Measurements from ENCODE around the gene URM1. TPM values are rescaled to one million over a fixed set of nuclear protein-coding genes. Genes with fewer than 3 reads are reported as not detected.

URM1 gene
- total RNA-seq = 10 to 100 TPM; 16.6 to 25.9 (median 22.2) TPM
- long read RNA-seq, partial matches to known transcripts = 0 of 3 reads
- long read RNA-seq, other reads (novel, unspliced or antisense) = 0 of 3 reads

DNA sequence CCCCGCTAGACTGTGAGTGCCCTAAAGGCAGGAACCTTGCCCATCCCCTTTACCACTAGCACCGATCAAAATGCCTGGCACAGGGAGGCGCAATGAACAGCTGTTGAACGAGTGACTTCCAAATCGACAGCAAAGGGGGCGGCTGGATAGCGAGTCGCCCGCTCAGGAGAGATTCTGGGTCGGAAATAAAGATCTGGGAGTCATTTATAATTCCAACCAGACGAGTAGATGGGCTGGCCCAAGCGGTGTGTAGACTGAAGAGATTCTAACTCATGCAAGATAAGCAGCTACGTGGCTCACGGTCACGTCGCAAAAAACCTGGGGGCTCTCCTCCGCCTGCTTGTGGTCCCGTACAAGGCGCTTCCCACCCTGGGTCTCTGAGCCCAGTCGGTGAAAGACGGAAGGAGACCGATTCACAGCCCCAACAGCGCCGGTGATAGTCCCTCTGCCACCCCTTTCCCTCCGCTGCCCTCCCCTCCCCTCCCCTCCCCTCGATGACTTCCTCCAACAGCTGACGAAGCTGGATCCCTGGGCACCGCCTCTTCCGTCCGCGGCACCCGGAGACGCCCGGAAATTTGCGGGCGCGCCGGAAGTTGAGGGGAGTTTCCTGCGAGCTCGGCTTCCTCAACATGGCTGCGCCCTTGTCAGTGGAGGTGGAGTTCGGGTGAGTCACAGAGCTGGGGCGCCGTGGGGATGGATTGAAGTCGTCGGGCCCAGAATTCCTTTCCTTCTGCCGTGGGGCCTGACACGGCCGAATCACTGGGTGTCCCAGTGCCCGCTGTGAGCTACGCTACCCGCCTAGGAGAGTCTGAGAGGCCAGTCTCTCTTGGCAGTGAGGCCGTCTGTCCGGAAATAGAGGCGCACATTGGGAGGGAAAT is at the start of gene URM1:
TSS of gene URM1 (plus strand) at position 623 of the 878 bp plus-strand sequence. CDS start at position 630, 7 bp downstream.
- Histone ChIP-seq H3K27ac (peak within 1 kb of the TSS; percentile 43 to 89 (median 80)), H3K27me3 (no peaks in the 10 kb centered on the region), H3K36me3 (no peaks in the 10 kb centered on the region), H3K4me3 (peak within 1 kb of the TSS; percentile 91 to 100 (median 99)), H3K9me3 (no peaks in the 10 kb centered on the region), H3K4me1 (peaks cover 0 to 13% (median 3%) of the 10 kb centered on the region in 4 donors)
- ATAC-seq (peak; percentile 98 to 99 (median 98)), DNase-seq (peak; percentile 95 to 97 (median 97))
- intact Hi-C loops (cut with DNase I) = no loop called here
- peak; percentile 86 for TF ChIP-seq POLR2A (IDR thresholded peaks at IDR 0.05)
- TF ChIP-seq CTCF (IDR thresholded peaks at IDR 0.05) = no peak
- WGBS (ENCODE audit: insufficient coverage, low coverage, low lambda C conversion rate, missing lambda C conversion rate) = under 1% methylated on average over 31 of the region's 55 CpGs

DNA sequence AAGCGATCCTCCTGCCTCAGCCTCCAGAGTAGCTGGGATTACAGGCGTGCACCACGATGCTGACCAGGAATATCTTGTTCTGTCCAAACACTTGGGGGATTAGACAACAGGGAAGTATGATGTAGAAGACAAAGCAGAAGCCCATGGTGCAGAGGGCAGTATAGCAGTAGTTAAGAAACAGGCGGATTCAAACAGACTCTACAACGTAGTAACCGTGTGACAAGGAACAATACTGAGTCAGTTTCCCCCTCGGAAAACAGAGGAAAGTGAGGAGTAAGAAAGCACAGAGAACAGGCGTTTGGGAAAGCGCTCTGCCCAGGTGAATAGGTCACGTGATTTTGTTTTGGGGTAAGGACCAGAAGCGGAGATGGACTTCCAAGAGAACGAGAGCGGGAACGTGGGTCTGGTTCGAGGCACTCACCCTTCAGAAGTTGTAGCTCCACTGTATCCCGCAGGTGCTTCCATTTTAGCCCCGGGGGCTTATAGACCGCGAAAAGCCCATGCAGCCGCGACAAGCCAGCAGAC is 49.2 kb upstream of the URM1 start:
- TF ChIP-seq CTCF (IDR thresholded peaks at IDR 0.05) (no peak), POLR2A (IDR thresholded peaks at IDR 0.05) (no peak)
- peak; percentile 2 to 37 (median 6) for ATAC-seq
- intact Hi-C loops (cut with DNase I) = no loop called here
- peaks cover 0 to 10% (median 5%) of the 10 kb centered on the region in 4 donors for H3K36me3 ChIP-seq
- H3K27ac ChIP-seq = peak overlapping the region in 2 of 3 donors; percentile 92
- peaks cover 0 to 29% (median 11%) of the 10 kb centered on the region in 4 donors for H3K4me1 ChIP-seq
- WGBS (ENCODE audit: insufficient coverage, low coverage, low lambda C conversion rate, missing lambda C conversion rate) = 1% methylated on average over 14 of the region's 21 CpGs
- peak overlapping the region; percentile 93 to 99 (median 97) for H3K4me3 ChIP-seq
- no peak for DNase-seq
- H3K27me3 ChIP-seq = no peaks in the 10 kb centered on the region
- H3K9me3 ChIP-seq = no peaks in the 10 kb centered on the region

- Histone ChIP-seq H3K4me3 (peak within 1 kb of the TSS; percentile 93 to 99 (median 97)), H3K27ac (peak within 1 kb of the TSS; percentile 88 to 92 (median 92)), H3K27me3 (no peaks in the 10 kb centered on the region), H3K36me3 (peaks cover 0 to 7% (median 3%) of the 10 kb centered on the region in 4 donors), H3K9me3 (no peaks in the 10 kb centered on the region), H3K4me1 (peaks cover 0 to 29% (median 11%) of the 10 kb centered on the region in 4 donors)
- peak; percentile 95 to 97 (median 97) for ATAC-seq
- TF ChIP-seq CTCF (IDR thresholded peaks at IDR 0.05) (no peak), POLR2A (IDR thresholded peaks at IDR 0.05) (peak; percentile 37)
- peak; percentile 93 to 94 (median 94) for DNase-seq
- intact Hi-C loops (cut with DNase I) = no loop called here
- 0% methylated on average over 33 of the region's 83 CpGs for WGBS (ENCODE audit: insufficient coverage, low coverage, low lambda C conversion rate, missing lambda C conversion rate)
These were observed 48.6 kb upstream of the URM1 start, which contains the start of the genes COQ4 and TRUB2 for GRCh38 chr9:128322404-128323211. Gene COQ4 (plus strand): TSS chr9:128322839. CDS start chr9:128322859, 20 bp downstream. Gene TRUB2 (minus strand): TSS chr9:128322447. CDS start chr9:128322408, 39 bp downstream.

- intact Hi-C loops (cut with DNase I) = no loop called here
These were observed 47.9 kb upstream of the URM1 start for GRCh38 chr9:128323212-128323730.

More at GRCh38 chr9:128323212-128323730, 47.9 kb upstream of the URM1 start:
- peaks cover 0 to 5% (median 2%) of the 10 kb centered on the region in 4 donors for H3K36me3 ChIP-seq
- H3K27me3 ChIP-seq = no peaks in the 10 kb centered on the region
- peak overlapping the region in 2 of 3 donors; percentile 92 for H3K27ac ChIP-seq
- peak overlapping the region; percentile 93 to 99 (median 97) for H3K4me3 ChIP-seq
- peaks cover 0 to 29% (median 11%) of the 10 kb centered on the region in 4 donors for H3K4me1 ChIP-seq
- no peaks in the 10 kb centered on the region for H3K9me3 ChIP-seq
- DNase-seq (no peak), ATAC-seq (no peak)
- TF ChIP-seq POLR2A (IDR thresholded peaks at IDR 0.05) (no peak), CTCF (IDR thresholded peaks at IDR 0.05) (no peak)
- WGBS (ENCODE audit: insufficient coverage, low coverage, low lambda C conversion rate, missing lambda C conversion rate) = 40% methylated on average over 11 of the region's 16 CpGs
